K562 (cell line): Measurements from ENCODE around the gene GABPB2. TPM values are rescaled to one million over a fixed set of nuclear protein-coding genes. Genes with fewer than 3 reads are reported as not detected.

ENCODE experiments used
- ARNT ChIP-seq, 2 experiments: fragments of 450-650 bp; IDR thresholded peaks; 2 replicates each; pipeline ENCODE4 v1.6.1; 2016; ENCODE audit warnings: mild to moderate bottlenecking in 1 of 2
- BDP1 ChIP-seq: IDR thresholded peaks from 3 replicates; pipeline ENCODE4 v1.6.1; 2011; ENCODE audit not compliant: insufficient read length, insufficient read depth
- BMI1 ChIP-seq: fragments of 150-350 bp; IDR thresholded peaks from 2 replicates; pipeline ENCODE4 v1.6.1; 2014; ENCODE audit warnings: low read length
- C11orf30 ChIP-seq: fragments of 450-650 bp; IDR thresholded peaks from 2 replicates; pipeline ENCODE4 v1.6.1; 2016; ENCODE audit warnings: low read depth, mild to moderate bottlenecking
- CREM ChIP-seq: IDR thresholded peaks from 2 replicates; pipeline ENCODE4 v1.6.1; 2014; ENCODE audit warnings: antibody characterized with exemption, low read depth
- CXXC5 ChIP-seq: fragments of 250-450 bp; sonication (Bioruptor Pico); IDR thresholded peaks from 2 replicates; pipeline ENCODE4 v1.8.0; 2022; ENCODE audit warnings: inconsistent platforms, mild to moderate bottlenecking, moderate library complexity
- EGR1 ChIP-seq: fragments of 450-650 bp; conservative IDR thresholded peaks from 2 replicates; pipeline ENCODE4 v1.6.1; 2017; ENCODE audit warnings: mild to moderate bottlenecking
- EHMT2 ChIP-seq: fragments of 450-650 bp; IDR thresholded peaks from 2 replicates; pipeline ENCODE4 v1.6.1; 2018; ENCODE audit warnings: antibody characterized with exemption
- ESRRB ChIP-seq: fragments of 250-450 bp; sonication (Bioruptor Pico); IDR thresholded peaks from 2 replicates; pipeline ENCODE4 v1.5.0; 2020; ENCODE audit warnings: mild to moderate bottlenecking, moderate library complexity, borderline replicate concordance
- HDAC2 ChIP-seq: fragments of 450-650 bp; IDR thresholded peaks from 2 replicates; pipeline ENCODE4 v1.6.1; 2016; ENCODE audit warnings: mild to moderate bottlenecking
- KDM5B ChIP-seq: fragments of 200-600 bp; sonication (generic); IDR thresholded peaks from 2 replicates; pipeline ENCODE4 v1.6.1; 2012; ENCODE audit warnings: low read depth, mild to moderate bottlenecking, moderate library complexity, low read length, control low read depth, inconsistent platforms; ENCODE audit not compliant: insufficient replicate concordance
- NFYB ChIP-seq: IDR thresholded peaks from 2 replicates; pipeline ENCODE4 v1.6.1; 2011; ENCODE audit warnings: mild to moderate bottlenecking, moderate library complexity; ENCODE audit not compliant: insufficient read length; ENCODE audit errors: extremely low read depth
- NONO ChIP-seq, 2 experiments: fragments of 200-400 bp in 1 of 2; fragments of 450-650 bp in 1 of 2; formaldehyde crosslinking in 1 of 2; IDR thresholded peaks; 2 replicates each; pipeline ENCODE4 v1.6.1; 2017; ENCODE audit warnings: low read depth in 2 of 2, mild to moderate bottlenecking in 2 of 2, moderate library complexity in 2 of 2, low read length in 1 of 2
- OTX1 ChIP-seq: fragments of 450-650 bp; formaldehyde crosslinking; IDR thresholded peaks from 2 replicates; pipeline ENCODE4 v1.4.0; 2022; ENCODE audit warnings: mild to moderate bottlenecking
- POLR2G ChIP-seq: fragments of 200-400 bp; formaldehyde crosslinking; IDR thresholded peaks from 2 replicates; pipeline ENCODE4 v1.6.1; 2017; ENCODE audit warnings: low read depth, mild to moderate bottlenecking, antibody characterized with exemption, low read length, moderate library complexity
- POU5F1 ChIP-seq: fragments of 150-350 bp; IDR thresholded peaks from 2 replicates; pipeline ENCODE4 v1.6.1; 2014; ENCODE audit warnings: borderline replicate concordance, low read length, low read depth, mild to moderate bottlenecking; ENCODE audit not compliant: partially characterized antibody
- SIN3B ChIP-seq: fragments of 450-650 bp; IDR thresholded peaks from 2 replicates; pipeline ENCODE4 v1.6.1; 2017; ENCODE audit warnings: low read depth, mild to moderate bottlenecking, moderate library complexity
- TAF1 ChIP-seq: IDR thresholded peaks from 2 replicates; pipeline ENCODE4 v1.6.1; 2011; ENCODE audit warnings: mild to moderate bottlenecking, low read length, moderate library complexity; ENCODE audit not compliant: insufficient read depth, control insufficient read depth, severe bottlenecking; ENCODE audit errors: extremely low read depth
- TAF7 ChIP-seq: fragments of 450-650 bp; IDR thresholded peaks from 2 replicates; pipeline ENCODE4 v1.6.1; 2016; ENCODE audit warnings: missing genetic modification characterization, missing compliant biosample characterization
- TEAD2 ChIP-seq: fragments of 450-650 bp; IDR thresholded peaks from 2 replicates; pipeline ENCODE4 v1.6.1; 2016; ENCODE audit warnings: missing genetic modification characterization, control low read depth, missing compliant biosample characterization
- ZSCAN32 ChIP-seq: fragments of 450-650 bp; formaldehyde crosslinking; IDR thresholded peaks from 2 replicates; pipeline ENCODE4 v1.4.0; 2020; ENCODE audit warnings: mild to moderate bottlenecking, moderate library complexity
- polyA plus RNA-seq, 8 experiments: library from polyadenylated mRNA; depleted of rRNA in 4 of 8; stranded (reverse) in 5 of 8; unstranded in 3 of 8; fragments of >200 nt; fragmentation: Nextera tagmentation in 2 of 8; fragmentation: Illumina TruSeq in 1 of 8; extraction: Ambion mirVana in 2 of 8; extraction: Trizol in 1 of 8; gene quantifications; 2 replicates each; pipeline versions ENCODE4 v1.2.1 to v1.2.3, GENCODE V29; 2011 to 2014; ENCODE audit warnings: inconsistent platforms in 1 of 8, missing spikeins in 1 of 8
- total RNA-seq, 7 experiments: library from RNA; depleted of rRNA in 6 of 7; stranded (reverse); fragments of >200 nt in 6 of 7; fragmentation: Illumina TruSeq in 2 of 7; extraction: Trizol in 2 of 7; gene quantifications; 2 replicates each; pipeline versions ENCODE4 v1.2.1 to v1.2.3, GENCODE V29; 2011 to 2021; ENCODE audit warnings: low replicate concordance in 1 of 7
- TF ChIP-seq, protein P1 (sequence below): sonication (generic); formaldehyde crosslinking; IDR thresholded peaks from 2 replicates; pipeline ENCODE4 v1.8.0; 2022; ENCODE audit warnings: mild to moderate bottlenecking, missing genetic modification reagents
- TF ChIP-seq, protein P2 (sequence below), 3 experiments: fragments of 200-800 bp in 1 of 3; fragments of 250-450 bp in 1 of 3; fragments of 450-650 bp in 1 of 3; sonication (Bioruptor Pico) in 1 of 3; sonication (Bioruptor generic) in 1 of 3; formaldehyde crosslinking in 1 of 3; IDR thresholded peaks; 2 replicates each; pipeline versions ENCODE4 v1.6.1 to v1.8.0; 2016 to 2022; ENCODE audit warnings: mild to moderate bottlenecking in 2 of 3, missing genetic modification characterization in 2 of 3, missing compliant biosample characterization in 1 of 3, moderate library complexity in 1 of 3
- TF ChIP-seq, protein P3 (sequence below): fragments of 200-400 bp; formaldehyde crosslinking; IDR thresholded peaks from 2 replicates; pipeline ENCODE4 v1.6.1; 2017; ENCODE audit warnings: mild to moderate bottlenecking, low read depth, low read length, moderate library complexity

The GABPB2 gene
- total and polyA plus RNA-seq, 9 of the 15 experiments (the other 6 are each of a cell fraction or from before 2014, with no cell fraction given) = 2.2 to 13.3 (median 6.1) TPM

DNA sequence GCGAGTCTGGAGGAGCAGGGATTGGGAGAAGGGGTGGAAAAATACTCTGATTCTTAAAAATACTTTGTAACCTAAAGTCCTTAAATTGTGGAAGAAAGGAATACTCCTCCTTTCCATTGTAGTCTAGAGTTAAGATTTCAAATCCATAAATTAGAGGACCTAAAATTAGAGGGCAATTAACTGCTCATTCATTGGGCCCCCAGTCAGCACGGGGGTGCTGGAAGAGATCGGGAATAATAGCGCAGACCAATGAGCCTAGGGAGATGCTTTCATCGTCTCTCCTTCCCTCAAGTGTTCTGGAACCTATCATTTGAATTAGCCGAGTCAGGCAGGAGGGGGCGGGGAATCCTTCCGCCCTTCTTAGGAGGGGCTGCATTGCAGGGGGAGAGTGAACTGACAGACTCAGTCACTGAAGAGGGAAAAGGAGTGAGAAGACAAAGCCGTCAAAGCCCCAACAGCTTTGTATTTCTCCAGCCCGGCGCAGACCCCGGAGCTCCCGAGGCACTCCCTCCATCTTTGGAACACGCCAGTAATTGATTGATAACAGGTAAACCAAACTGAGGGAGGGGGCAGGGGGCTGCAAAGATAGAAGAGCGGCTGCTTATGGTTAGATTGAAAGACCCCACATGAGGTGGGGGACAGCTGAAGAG lies 10.4 kb upstream of the GABPB2 start, which contains the start of gene MLLT11 (continued):
- no peak for TF ChIP-seq EHMT2
- no peak for TF ChIP-seq ZSCAN32 (CRISPR knock-in tag)
- TF ChIP-seq, protein P1, sequence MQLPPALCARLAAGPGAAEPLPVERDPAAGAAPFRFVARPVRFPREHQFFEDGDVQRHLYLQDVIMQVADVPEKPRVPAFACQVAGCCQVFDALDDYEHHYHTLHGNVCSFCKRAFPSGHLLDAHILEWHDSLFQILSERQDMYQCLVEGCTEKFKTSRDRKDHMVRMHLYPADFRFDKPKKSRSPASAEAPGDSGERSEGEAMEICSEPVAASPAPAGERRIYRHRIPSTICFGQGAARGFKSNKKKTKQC (CRISPR knock-in tag) = no peak
- TF ChIP-seq NFYB = no peak
- TF ChIP-seq HDAC2 = peak; percentile 44; the same call in 1 of the 2 replicates
- TF ChIP-seq TAF1 = peak; percentile 89
- no peak for TF ChIP-seq BMI1
- TF ChIP-seq, protein P2, sequence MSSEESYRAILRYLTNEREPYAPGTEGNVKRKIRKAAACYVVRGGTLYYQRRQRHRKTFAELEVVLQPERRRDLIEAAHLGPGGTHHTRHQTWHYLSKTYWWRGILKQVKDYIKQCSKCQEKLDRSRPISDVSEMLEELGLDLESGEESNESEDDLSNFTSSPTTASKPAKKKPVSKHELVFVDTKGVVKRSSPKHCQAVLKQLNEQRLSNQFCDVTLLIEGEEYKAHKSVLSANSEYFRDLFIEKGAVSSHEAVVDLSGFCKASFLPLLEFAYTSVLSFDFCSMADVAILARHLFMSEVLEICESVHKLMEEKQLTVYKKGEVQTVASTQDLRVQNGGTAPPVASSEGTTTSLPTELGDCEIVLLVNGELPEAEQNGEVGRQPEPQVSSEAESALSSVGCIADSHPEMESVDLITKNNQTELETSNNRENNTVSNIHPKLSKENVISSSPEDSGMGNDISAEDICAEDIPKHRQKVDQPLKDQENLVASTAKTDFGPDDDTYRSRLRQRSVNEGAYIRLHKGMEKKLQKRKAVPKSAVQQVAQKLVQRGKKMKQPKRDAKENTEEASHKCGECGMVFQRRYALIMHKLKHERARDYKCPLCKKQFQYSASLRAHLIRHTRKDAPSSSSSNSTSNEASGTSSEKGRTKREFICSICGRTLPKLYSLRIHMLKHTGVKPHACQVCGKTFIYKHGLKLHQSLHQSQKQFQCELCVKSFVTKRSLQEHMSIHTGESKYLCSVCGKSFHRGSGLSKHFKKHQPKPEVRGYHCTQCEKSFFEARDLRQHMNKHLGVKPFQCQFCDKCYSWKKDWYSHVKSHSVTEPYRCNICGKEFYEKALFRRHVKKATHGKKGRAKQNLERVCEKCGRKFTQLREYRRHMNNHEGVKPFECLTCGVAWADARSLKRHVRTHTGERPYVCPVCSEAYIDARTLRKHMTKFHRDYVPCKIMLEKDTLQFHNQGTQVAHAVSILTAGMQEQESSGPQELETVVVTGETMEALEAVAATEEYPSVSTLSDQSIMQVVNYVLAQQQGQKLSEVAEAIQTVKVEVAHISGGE (CRISPR knock-in tag; IDR thresholded peaks at IDR 0.05) = no peak
- no peak for TF ChIP-seq CREM
- TF ChIP-seq SIN3B = no peak
- TF ChIP-seq TEAD2 (tag) = no peak
- peak; percentile 76 for TF ChIP-seq EGR1
- no peak for TF ChIP-seq OTX1 (CRISPR knock-in tag)
- no peak for TF ChIP-seq ESRRB (CRISPR knock-in tag)
- TF ChIP-seq TAF7 (tag) = no peak
- TF ChIP-seq POU5F1 = no peak
- 0 out of 2 replicates have a peak, but pooled peaks have one; percentile 35 for TF ChIP-seq CXXC5 (CRISPR knock-in tag)
- TF ChIP-seq KDM5B = peak; percentile 40
- TF ChIP-seq BDP1 = no peak
- TF ChIP-seq, protein P3, sequence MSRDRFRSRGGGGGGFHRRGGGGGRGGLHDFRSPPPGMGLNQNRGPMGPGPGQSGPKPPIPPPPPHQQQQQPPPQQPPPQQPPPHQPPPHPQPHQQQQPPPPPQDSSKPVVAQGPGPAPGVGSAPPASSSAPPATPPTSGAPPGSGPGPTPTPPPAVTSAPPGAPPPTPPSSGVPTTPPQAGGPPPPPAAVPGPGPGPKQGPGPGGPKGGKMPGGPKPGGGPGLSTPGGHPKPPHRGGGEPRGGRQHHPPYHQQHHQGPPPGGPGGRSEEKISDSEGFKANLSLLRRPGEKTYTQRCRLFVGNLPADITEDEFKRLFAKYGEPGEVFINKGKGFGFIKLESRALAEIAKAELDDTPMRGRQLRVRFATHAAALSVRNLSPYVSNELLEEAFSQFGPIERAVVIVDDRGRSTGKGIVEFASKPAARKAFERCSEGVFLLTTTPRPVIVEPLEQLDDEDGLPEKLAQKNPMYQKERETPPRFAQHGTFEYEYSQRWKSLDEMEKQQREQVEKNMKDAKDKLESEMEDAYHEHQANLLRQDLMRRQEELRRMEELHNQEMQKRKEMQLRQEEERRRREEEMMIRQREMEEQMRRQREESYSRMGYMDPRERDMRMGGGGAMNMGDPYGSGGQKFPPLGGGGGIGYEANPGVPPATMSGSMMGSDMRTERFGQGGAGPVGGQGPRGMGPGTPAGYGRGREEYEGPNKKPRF = no peak
- TF ChIP-seq NONO (IDR thresholded peaks at IDR 0.05; ENCODE audit: low read depth in 2 of 2, low read length in 1 of 2) = no peak
- no peak for TF ChIP-seq ARNT (IDR thresholded peaks at IDR 0.05)
- no peak for TF ChIP-seq POLR2G
- peak; percentile 50; the same call in 1 of the 2 replicates for TF ChIP-seq C11orf30
